ENCODE data around the gene GIPC2. TPM values are rescaled to one million over a fixed set of nuclear protein-coding genes. Genes with fewer than 3 reads are reported as not detected.

The GIPC2 gene
- total RNA-seq, 2 experiments from 2014 or later: 0.18 to 0.41 TPM

GRCh38 chr1:78072216-78072615, 26.4 kb downstream of the GIPC2 start:
- H3K36me3 Mint-ChIP-seq (ENCODE audit: low read depth): no peaks in the 10 kb centered on the region
- H3K27ac Mint-ChIP-seq: no peak overlapping the region
- TF ChIP-seq CTCF (IDR thresholded peaks at IDR 0.05): no peak
- H3K4me1 Mint-ChIP-seq (ENCODE audit: low read depth): no peaks in the 10 kb centered on the region
- peaks cover 4% of the 10 kb centered on the region for H3K27me3 Mint-ChIP-seq
- intact Hi-C loops (cut with micrococcal nuclease): no loop called here
- POLR2A ChIA-PET: interaction anchor here (0.6 kb wide), 1 partner anchor 1360 kb away, joined by 3 read pairs; no protein-coding TSS in a partner anchor
- ATAC-seq (no peak), DNase-seq (no peak)
- H3K4me3 Mint-ChIP-seq: no peak overlapping the region
- CTCF ChIA-PET: interaction anchor here (1.0 to 1.3 kb wide), 2 partner anchors 9 to 43 kb away, joined by 4 read pairs; no protein-coding TSS in a partner anchor
- H3K9me3 Mint-ChIP-seq: no peaks in the 10 kb centered on the region

GRCh38 chr1:78073441-78073840, 27.7 kb downstream of the GIPC2 start:
- Mint-ChIP-seq H3K27ac (no peak overlapping the region), H3K4me3 (no peak overlapping the region), H3K4me1 (ENCODE audit: low read depth) (no peaks in the 10 kb centered on the region), H3K9me3 (no peaks in the 10 kb centered on the region), H3K27me3 (peaks cover 4% of the 10 kb centered on the region), H3K36me3 (ENCODE audit: low read depth) (no peaks in the 10 kb centered on the region)
- no peak for ATAC-seq
- no peak for TF ChIP-seq CTCF (IDR thresholded peaks at IDR 0.05)
- POLR2A ChIA-PET: no interaction called here
- DNase-seq: no peak
- intact Hi-C loops (cut with micrococcal nuclease): no loop called here
- CTCF ChIA-PET: no interaction called here

- Mint-ChIP-seq H3K4me1 (ENCODE audit: low read depth) (peaks cover 12% of the 10 kb centered on the region), H3K27ac (no peak overlapping the region), H3K36me3 (ENCODE audit: low read depth) (no peaks in the 10 kb centered on the region), H3K9me3 (no peaks in the 10 kb centered on the region), H3K4me3 (no peak overlapping the region), H3K27me3 (peaks cover 4% of the 10 kb centered on the region)
- intact Hi-C loops (cut with micrococcal nuclease): no loop called here
- POLR2A ChIA-PET: no interaction called here
- DNase-seq (no peak), ATAC-seq (no peak)
- CTCF ChIA-PET: no interaction called here
- TF ChIP-seq CTCF (IDR thresholded peaks at IDR 0.05): no peak
Measured at GRCh38 chr1:78075621-78076020, 29.9 kb downstream of the GIPC2 start.

- CTCF ChIA-PET: interaction anchor here (1.2 to 1.5 kb wide), 2 partner anchors 31 to 36 kb away, joined by 3 to 5 read pairs; no protein-coding TSS in a partner anchor
- H3K36me3 Mint-ChIP-seq (ENCODE audit: low read depth): no peaks in the 10 kb centered on the region
Measured at GRCh38 chr1:78078358-78078757, 32.6 kb downstream of the GIPC2 start.

GRCh38 chr1:78079580-78079979, 33.8 kb downstream of the GIPC2 start:
- H3K36me3 Mint-ChIP-seq (ENCODE audit: low read depth): no peaks in the 10 kb centered on the region
- no peak for DNase-seq
- H3K4me3 Mint-ChIP-seq: no peak overlapping the region
- intact Hi-C loops (cut with micrococcal nuclease): no loop called here
- no peak overlapping the region for H3K27ac Mint-ChIP-seq
- no peak for TF ChIP-seq CTCF (IDR thresholded peaks at IDR 0.05)
- H3K4me1 Mint-ChIP-seq (ENCODE audit: low read depth): peaks cover 18% of the 10 kb centered on the region
- ChIA-PET CTCF (no interaction called here), POLR2A (no interaction called here)
- no peaks in the 10 kb centered on the region for H3K9me3 Mint-ChIP-seq
- peak; percentile 68 for ATAC-seq
- no peaks in the 10 kb centered on the region for H3K27me3 Mint-ChIP-seq

More at GRCh38 chr1:78078358-78078757, 32.6 kb downstream of the GIPC2 start:
- POLR2A ChIA-PET: interaction anchor here (0.9 to 1.5 kb wide), 2 partner anchors 100 to 139 kb away, joined by 3 read pairs; partner anchors contain the start of gene FUBP1
- Mint-ChIP-seq H3K9me3 (no peaks in the 10 kb centered on the region), H3K27ac (no peak overlapping the region), H3K4me3 (no peak overlapping the region), H3K4me1 (ENCODE audit: low read depth) (peaks cover 18% of the 10 kb centered on the region), H3K27me3 (no peaks in the 10 kb centered on the region)
- intact Hi-C loops (cut with micrococcal nuclease): no loop called here
- ATAC-seq (no peak), DNase-seq (no peak)
- no peak for TF ChIP-seq CTCF (IDR thresholded peaks at IDR 0.05)
